ENCODE results near the gene PLEKHG3. TPM values are rescaled to one million over a fixed set of nuclear protein-coding genes. Genes with fewer than 3 reads are reported as not detected.

Gene PLEKHG3
- total and polyA plus RNA-seq, 4 donors = 8.4 to 21.3 (median 14.6) TPM

GRCh38 chr14:64727551-64728071, 23.4 kb downstream of the PLEKHG3 start:
- peaks cover 0 to 17% (median 7%) of the 10 kb centered on the region in 4 donors for H3K4me1 ChIP-seq (ENCODE audit: control insufficient read depth in 4 of 4, insufficient read depth in 4 of 4, low read length in 3 of 4)
- peaks cover 11 to 42% (median 26%) of the 10 kb centered on the region in 4 donors for H3K36me3 ChIP-seq (ENCODE audit: control insufficient read depth in 4 of 4, insufficient read depth in 3 of 4, low read depth in 1 of 4, low read length in 3 of 4)
- no peak overlapping the region for H3K27ac ChIP-seq (ENCODE audit: low read depth in 1 of 2, low read length in 2 of 2)

More at GRCh38 chr14:64727551-64728071, 23.4 kb downstream of the PLEKHG3 start:
- no peak for DNase-seq (ENCODE audit: low spot score)
- WGBS = 94% methylated on average over 22 of the region's 22 CpGs
- TF ChIP-seq RXRA (IDR thresholded peaks at IDR 0.05) (no peak), HNF4G (IDR thresholded peaks at IDR 0.05) (no peak), GABPA (IDR thresholded peaks at IDR 0.05 in 1 of 2, conservative IDR thresholded peaks at IDR 0.05 in 1 of 2) (no peak), JUND (IDR thresholded peaks at IDR 0.05) (no peak), SP1 (IDR thresholded peaks at IDR 0.05) (no peak), MAX (IDR thresholded peaks at IDR 0.05) (no peak), REST (IDR thresholded peaks at IDR 0.05) (no peak), CTCF (IDR thresholded peaks at IDR 0.05; ENCODE audit: low read depth, low read length, missing input control) (no peak), ZBTB33 (IDR thresholded peaks at IDR 0.05) (no peak)
- H3K4me3 ChIP-seq (ENCODE audit: low read depth in 1 of 3, low read length in 3 of 3) = no peak overlapping the region
- H3K9ac ChIP-seq (ENCODE audit: low read depth in 1 of 2, low read length in 2 of 2) = no peak overlapping the region
- no peaks in the 10 kb centered on the region for H3K9me3 ChIP-seq (ENCODE audit: control insufficient read depth in 4 of 4, low read length in 3 of 4)
- no peaks in the 10 kb centered on the region for H3K27me3 ChIP-seq (ENCODE audit: control insufficient read depth in 4 of 4, insufficient read depth in 4 of 4, low read length in 3 of 4)

Data from liver (tissue), 9 donors.